Measurements from ENCODE around the gene IFNLR1. TPM values are rescaled to one million over a fixed set of nuclear protein-coding genes. Genes with fewer than 3 reads are reported as not detected.
A peak's percentile ranks its signal among the peaks of the same experiment; 100 is the strongest.

Gene IFNLR1
- total RNA-seq, 1 experiment from 2014 or later: 17.7 TPM

GRCh38 chr1:24180676-24181075 is 6.4 kb downstream of the IFNLR1 start:
- H3K4me3 ChIP-seq (ENCODE audit: low read length): no peak overlapping the region
- no peak overlapping the region for H2AFZ ChIP-seq (ENCODE audit: low read length)
- H3K79me2 ChIP-seq (ENCODE audit: low read length): peaks cover 53% of the 10 kb centered on the region
- no peak overlapping the region for H3K4me2 ChIP-seq (ENCODE audit: low read depth, low read length, poor library complexity, severe bottlenecking)
- DNase-seq: peak; percentile 9
- H3K27ac ChIP-seq (ENCODE audit: low read length): no peak overlapping the region
- H3K36me3 ChIP-seq (ENCODE audit: insufficient read depth, low read length): no peaks in the 10 kb centered on the region
- no peaks in the 10 kb centered on the region; the same call in 1 of the 2 replicates for H4K20me1 ChIP-seq (ENCODE audit: insufficient read depth, low read depth, low read length)
- H3K27me3 ChIP-seq (ENCODE audit: low read length): no peaks in the 10 kb centered on the region
- H3K9ac ChIP-seq (ENCODE audit: low read length): no peak overlapping the region
- no peaks in the 10 kb centered on the region for H3K9me3 ChIP-seq (ENCODE audit: low read length)
- H3K9me2 ChIP-seq (replicated peaks; ENCODE audit: insufficient read depth, low read length): no peaks in the 10 kb centered on the region
- H3K4me1 ChIP-seq (ENCODE audit: low read length): peaks cover 21% of the 10 kb centered on the region

GRCh38 chr1:24179251-24179840 is 7.7 kb downstream of the IFNLR1 start:
- Histone ChIP-seq H3K4me2 (ENCODE audit: low read depth, low read length, poor library complexity, severe bottlenecking) (no peak overlapping the region), H4K20me1 (ENCODE audit: insufficient read depth, low read depth, low read length) (no peaks in the 10 kb centered on the region; the same call in 1 of the 2 replicates), H3K36me3 (ENCODE audit: insufficient read depth, low read length) (peaks cover under 1% of the 10 kb centered on the region; the same call in 1 of the 2 replicates), H3K9me2 (replicated peaks; ENCODE audit: insufficient read depth, low read length) (no peaks in the 10 kb centered on the region), H3K4me3 (ENCODE audit: low read length) (no peak overlapping the region), H2AFZ (ENCODE audit: low read length) (no peak overlapping the region), H3K4me1 (ENCODE audit: low read length) (peaks cover 12% of the 10 kb centered on the region), H3K79me2 (ENCODE audit: low read length) (peaks cover 52% of the 10 kb centered on the region), H3K9ac (ENCODE audit: low read length) (no peak overlapping the region), H3K27me3 (ENCODE audit: low read length) (no peaks in the 10 kb centered on the region), H3K9me3 (ENCODE audit: low read length) (no peaks in the 10 kb centered on the region), H3K27ac (ENCODE audit: low read length) (no peak overlapping the region)
- peak; percentile 23 for DNase-seq

- Histone ChIP-seq H3K4me1 (ENCODE audit: low read length) (peaks cover 5% of the 10 kb centered on the region), H3K9me2 (replicated peaks; ENCODE audit: insufficient read depth, low read length) (no peaks in the 10 kb centered on the region), H3K9ac (ENCODE audit: low read length) (no peak overlapping the region), H3K27ac (ENCODE audit: low read length) (no peak overlapping the region), H4K20me1 (ENCODE audit: insufficient read depth, low read depth, low read length) (no peaks in the 10 kb centered on the region; the same call in 1 of the 2 replicates), H3K4me2 (ENCODE audit: low read depth, low read length, poor library complexity, severe bottlenecking) (no peak overlapping the region), H3K27me3 (ENCODE audit: low read length) (no peaks in the 10 kb centered on the region), H3K79me2 (ENCODE audit: low read length) (peaks cover 56% of the 10 kb centered on the region), H3K4me3 (ENCODE audit: low read length) (no peak overlapping the region), H3K36me3 (ENCODE audit: insufficient read depth, low read length) (peaks cover 4% of the 10 kb centered on the region; the same call in 1 of the 2 replicates), H3K9me3 (ENCODE audit: low read length) (no peaks in the 10 kb centered on the region), H2AFZ (ENCODE audit: low read length) (no peak overlapping the region)
- peak; percentile 37 for DNase-seq
Measured at GRCh38 chr1:24178407-24178806, 8.7 kb downstream of the IFNLR1 start.

GRCh38 chr1:24177161-24177560 is 9.9 kb downstream of the IFNLR1 start:
- Histone ChIP-seq H3K4me3 (ENCODE audit: low read length) (no peak overlapping the region), H4K20me1 (ENCODE audit: insufficient read depth, low read depth, low read length) (no peaks in the 10 kb centered on the region; the same call in 1 of the 2 replicates), H3K9me3 (ENCODE audit: low read length) (no peaks in the 10 kb centered on the region), H3K27me3 (ENCODE audit: low read length) (no peaks in the 10 kb centered on the region), H3K9me2 (replicated peaks; ENCODE audit: insufficient read depth, low read length) (no peaks in the 10 kb centered on the region), H3K79me2 (ENCODE audit: low read length) (peaks cover 55% of the 10 kb centered on the region), H3K4me1 (ENCODE audit: low read length) (no peaks in the 10 kb centered on the region), H2AFZ (ENCODE audit: low read length) (no peak overlapping the region), H3K9ac (ENCODE audit: low read length) (no peak overlapping the region), H3K36me3 (ENCODE audit: insufficient read depth, low read length) (peaks cover 4% of the 10 kb centered on the region; the same call in 1 of the 2 replicates), H3K27ac (ENCODE audit: low read length) (no peak overlapping the region), H3K4me2 (ENCODE audit: low read depth, low read length, poor library complexity, severe bottlenecking) (no peak overlapping the region)
- DNase-seq: peak; percentile 27

GRCh38 chr1:24175033-24175755 is 11.9 kb downstream of the IFNLR1 start:
- peak; percentile 26 for DNase-seq
- Histone ChIP-seq H3K4me3 (ENCODE audit: low read length) (no peak overlapping the region), H3K9me3 (ENCODE audit: low read length) (no peaks in the 10 kb centered on the region), H4K20me1 (ENCODE audit: insufficient read depth, low read depth, low read length) (no peaks in the 10 kb centered on the region; the same call in 1 of the 2 replicates), H2AFZ (ENCODE audit: low read length) (no peak overlapping the region), H3K9me2 (replicated peaks; ENCODE audit: insufficient read depth, low read length) (no peaks in the 10 kb centered on the region), H3K27me3 (ENCODE audit: low read length) (no peaks in the 10 kb centered on the region), H3K27ac (ENCODE audit: low read length) (0 out of 2 replicates have a peak overlapping the region, but pooled peaks have one; percentile 29), H3K4me2 (ENCODE audit: low read depth, low read length, poor library complexity, severe bottlenecking) (no peak overlapping the region), H3K36me3 (ENCODE audit: insufficient read depth, low read length) (peaks cover 4% of the 10 kb centered on the region; the same call in 1 of the 2 replicates), H3K4me1 (ENCODE audit: low read length) (no peaks in the 10 kb centered on the region), H3K79me2 (ENCODE audit: low read length) (peaks cover 52% of the 10 kb centered on the region), H3K9ac (ENCODE audit: low read length) (no peak overlapping the region)

- H3K4me1 ChIP-seq (ENCODE audit: low read length): no peaks in the 10 kb centered on the region
- H2AFZ ChIP-seq (ENCODE audit: low read length): no peak overlapping the region
- peak; percentile 53 for DNase-seq
- no peaks in the 10 kb centered on the region for H3K9me3 ChIP-seq (ENCODE audit: low read length)
- H3K4me3 ChIP-seq (ENCODE audit: low read length): no peak overlapping the region
- no peak overlapping the region for H3K9ac ChIP-seq (ENCODE audit: low read length)
- H3K36me3 ChIP-seq (ENCODE audit: insufficient read depth, low read length): peaks cover 4% of the 10 kb centered on the region; the same call in 1 of the 2 replicates
- no peaks in the 10 kb centered on the region for H3K9me2 ChIP-seq (replicated peaks; ENCODE audit: insufficient read depth, low read length)
- H3K79me2 ChIP-seq (ENCODE audit: low read length): peaks cover 47% of the 10 kb centered on the region
- no peak overlapping the region for H3K4me2 ChIP-seq (ENCODE audit: low read depth, low read length, poor library complexity, severe bottlenecking)
- no peaks in the 10 kb centered on the region for H3K27me3 ChIP-seq (ENCODE audit: low read length)
- H3K27ac ChIP-seq (ENCODE audit: low read length): no peak overlapping the region
- H4K20me1 ChIP-seq (ENCODE audit: insufficient read depth, low read depth, low read length): no peaks in the 10 kb centered on the region; the same call in 1 of the 2 replicates
Measured at GRCh38 chr1:24173638-24174575, 13.2 kb downstream of the IFNLR1 start.

- H3K79me2 ChIP-seq (ENCODE audit: low read length): peaks cover 40% of the 10 kb centered on the region
- no peak overlapping the region for H3K9ac ChIP-seq (ENCODE audit: low read length)
Measured at GRCh38 chr1:24172598-24172997, 14.5 kb downstream of the IFNLR1 start.

More at GRCh38 chr1:24172598-24172997, 14.5 kb downstream of the IFNLR1 start:
- H3K4me3 ChIP-seq (ENCODE audit: low read length): no peak overlapping the region
- H4K20me1 ChIP-seq (ENCODE audit: insufficient read depth, low read depth, low read length): no peaks in the 10 kb centered on the region; the same call in 1 of the 2 replicates
- H3K9me2 ChIP-seq (replicated peaks; ENCODE audit: insufficient read depth, low read length): no peaks in the 10 kb centered on the region
- H3K9me3 ChIP-seq (ENCODE audit: low read length): no peaks in the 10 kb centered on the region
- no peak overlapping the region for H3K27ac ChIP-seq (ENCODE audit: low read length)
- DNase-seq: no peak
- H3K36me3 ChIP-seq (ENCODE audit: insufficient read depth, low read length): peaks cover 4% of the 10 kb centered on the region
- H2AFZ ChIP-seq (ENCODE audit: low read length): no peak overlapping the region
- no peaks in the 10 kb centered on the region for H3K4me1 ChIP-seq (ENCODE audit: low read length)
- no peak overlapping the region for H3K4me2 ChIP-seq (ENCODE audit: low read depth, low read length, poor library complexity, severe bottlenecking)
- H3K27me3 ChIP-seq (ENCODE audit: low read length): no peaks in the 10 kb centered on the region
